Mucosa of rectum (tissue), 2 donors: ENCODE measurements around the gene CTNNBL1.

Experiments
- H3K27ac ChIP-seq, 2 donors: one replicate each; pipeline ENCODE4 v1.7.0; 2013; ENCODE audit warnings: inconsistent platforms in 2 of 2, low read depth in 2 of 2, low read length in 2 of 2
- H3K27me3 ChIP-seq, 2 donors: one replicate each; pipeline ENCODE4 v1.7.0; 2013; ENCODE audit warnings: low read length in 2 of 2; ENCODE audit not compliant: control insufficient read depth in 2 of 2, insufficient read depth in 2 of 2
- H3K36me3 ChIP-seq, 2 donors: one replicate each; pipeline ENCODE4 v1.7.0; 2013; ENCODE audit warnings: low read length in 2 of 2; ENCODE audit not compliant: control insufficient read depth in 2 of 2, insufficient read depth in 2 of 2
- H3K4me1 ChIP-seq, 2 donors: one replicate each; pipeline ENCODE4 v1.7.0; 2013; ENCODE audit warnings: low read length in 2 of 2, mild to moderate bottlenecking in 1 of 2; ENCODE audit not compliant: control insufficient read depth in 2 of 2, insufficient read depth in 2 of 2
- H3K4me3 ChIP-seq, 2 donors: one replicate each; pipeline ENCODE4 v1.7.0; 2013; ENCODE audit warnings: low read length in 2 of 2
- H3K9ac ChIP-seq, 2 donors: one replicate each; pipeline ENCODE4 v1.7.0; 2013; ENCODE audit warnings: low read length in 2 of 2, low read depth in 1 of 2, mild to moderate bottlenecking in 1 of 2
- H3K9me3 ChIP-seq, 2 donors: one replicate each; pipeline ENCODE4 v1.7.0; 2013; ENCODE audit warnings: low read length in 2 of 2; ENCODE audit not compliant: control insufficient read depth in 2 of 2
- donor health status: healthy.
- donor health status: Normal muscosa, but diverticular disease.

Gene CTNNBL1

DNA sequence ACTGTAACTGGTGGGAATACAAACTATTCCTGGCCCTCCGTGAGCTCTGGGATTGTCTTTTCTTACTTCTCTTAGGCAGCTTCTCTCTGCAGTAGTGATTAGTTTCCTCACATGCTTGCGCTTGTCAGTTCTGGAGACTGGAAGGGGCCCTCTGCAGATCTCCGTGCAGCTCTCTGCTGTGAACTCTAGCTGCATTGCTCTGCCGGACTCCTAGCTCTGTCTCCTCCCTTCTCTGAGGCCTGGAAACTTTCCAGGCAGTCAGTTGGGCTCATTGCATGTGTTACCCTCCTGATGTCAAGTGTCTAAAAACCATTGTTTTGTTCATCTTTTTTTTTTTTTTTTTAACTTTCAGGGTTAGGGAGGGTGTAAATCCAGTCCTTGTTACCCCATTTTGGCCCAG lies 102.3 kb downstream of the CTNNBL1 start:
- peaks cover 7 to 12% of the 10 kb centered on the region in 2 donors for H3K36me3 ChIP-seq

DNA sequence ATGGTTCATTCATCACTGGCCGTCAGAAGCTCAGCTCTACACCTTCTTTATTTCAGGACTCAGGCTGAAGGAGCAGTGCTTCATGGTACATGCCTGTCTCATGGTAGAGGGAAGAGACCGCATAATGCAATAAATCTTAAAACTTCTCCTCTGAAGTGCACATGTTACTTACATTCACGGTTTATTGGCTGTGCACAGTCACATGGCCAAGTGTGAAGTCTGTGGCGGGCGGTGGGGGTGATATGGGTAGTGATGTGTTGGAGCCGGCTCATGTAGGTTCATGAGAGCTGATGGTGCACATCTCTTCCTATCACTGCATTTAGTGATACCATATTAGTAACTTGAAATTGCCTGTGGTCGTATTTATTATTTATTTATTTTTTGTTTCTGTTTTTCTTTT lies 102.9 kb downstream of the CTNNBL1 start:
- Histone ChIP-seq H3K27ac (no peak overlapping the region), H3K4me1 (no peaks in the 10 kb centered on the region), H3K27me3 (no peaks in the 10 kb centered on the region), H3K36me3 (peaks cover 7 to 8% of the 10 kb centered on the region in 2 donors), H3K9me3 (no peaks in the 10 kb centered on the region), H3K9ac (no peak overlapping the region), H3K4me3 (no peak overlapping the region)

More for the DNA sequence above, 102.3 kb downstream of the CTNNBL1 start:
- Histone ChIP-seq H3K9me3 (no peaks in the 10 kb centered on the region), H3K4me3 (no peak overlapping the region), H3K27ac (no peak overlapping the region), H3K4me1 (no peaks in the 10 kb centered on the region), H3K27me3 (no peaks in the 10 kb centered on the region), H3K9ac (no peak overlapping the region)

DNA sequence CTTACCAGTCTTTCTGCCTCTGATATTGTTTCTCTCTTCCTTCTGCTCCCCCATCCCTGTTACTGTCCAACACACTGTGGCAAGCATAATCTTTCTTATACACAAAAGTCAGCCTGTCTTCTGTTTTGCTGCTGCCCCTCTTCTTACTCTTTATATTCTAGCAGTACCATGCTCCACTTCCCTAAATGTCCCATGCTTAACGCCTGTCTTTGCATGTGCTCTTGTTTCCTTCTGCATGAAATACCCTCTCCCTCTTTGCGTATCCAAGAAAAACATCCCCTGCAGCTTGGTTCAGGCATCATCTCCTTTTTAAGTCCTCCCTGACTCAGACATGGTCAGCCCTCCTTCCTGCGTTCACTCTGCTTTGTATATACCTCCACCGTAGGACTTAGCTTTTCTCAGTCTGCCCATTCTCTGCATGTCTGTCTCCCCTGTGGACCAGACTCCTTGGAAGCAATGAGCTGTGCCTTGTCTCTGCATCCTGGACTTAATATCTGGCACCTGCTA lies 103.9 kb downstream of the CTNNBL1 start:
- H3K27ac ChIP-seq = no peak overlapping the region
- H3K4me1 ChIP-seq = no peaks in the 10 kb centered on the region
- H3K36me3 ChIP-seq = peaks cover 8% of the 10 kb centered on the region in 2 donors
- H3K9ac ChIP-seq = no peak overlapping the region
- H3K9me3 ChIP-seq = no peaks in the 10 kb centered on the region
- no peaks in the 10 kb centered on the region for H3K27me3 ChIP-seq
- H3K4me3 ChIP-seq = no peak overlapping the region

DNA sequence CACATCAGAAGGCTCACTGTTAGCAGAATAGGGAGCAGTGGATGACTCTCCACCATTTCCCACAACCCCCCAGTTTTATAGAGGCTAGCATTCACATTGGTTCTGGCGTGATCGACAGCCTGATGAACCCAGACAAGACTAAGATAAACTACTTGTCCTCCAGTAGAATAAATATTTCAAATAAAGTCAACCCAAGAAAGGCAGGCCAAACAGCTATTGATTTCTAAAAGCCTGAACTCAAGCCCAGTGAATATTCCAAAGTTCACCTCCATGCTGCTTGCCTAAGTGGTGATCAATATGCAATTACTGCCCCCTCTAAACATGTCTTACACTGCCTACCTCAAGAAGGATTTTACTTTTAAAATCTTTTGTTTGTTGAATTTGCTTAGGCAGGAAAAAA lies 104.5 kb downstream of the CTNNBL1 start:
- Histone ChIP-seq H3K36me3 (peaks cover 12 to 13% of the 10 kb centered on the region in 2 donors), H3K4me3 (no peak overlapping the region), H3K27me3 (no peaks in the 10 kb centered on the region), H3K9ac (no peak overlapping the region), H3K9me3 (no peaks in the 10 kb centered on the region), H3K4me1 (no peaks in the 10 kb centered on the region), H3K27ac (no peak overlapping the region)

DNA sequence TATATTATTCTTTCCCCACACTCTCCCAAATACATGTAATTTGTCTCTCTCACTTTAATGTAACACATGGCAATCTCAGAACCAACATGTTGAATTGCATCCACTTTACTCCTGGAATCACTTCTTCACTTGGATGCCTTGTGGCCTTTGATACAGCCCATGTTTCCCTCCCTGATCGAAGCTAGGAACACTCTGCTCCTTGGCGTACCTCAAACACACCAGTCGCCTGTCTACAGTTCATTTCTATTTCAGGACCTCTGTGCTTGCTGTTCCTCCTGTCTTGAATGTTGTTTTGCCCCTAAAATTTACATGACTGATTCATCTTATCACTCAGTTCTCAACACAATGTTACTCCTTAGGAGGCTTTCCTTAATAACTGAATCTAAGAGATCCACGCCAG lies 106.8 kb downstream of the CTNNBL1 start:
- H3K9me3 ChIP-seq = no peaks in the 10 kb centered on the region
- H3K4me3 ChIP-seq = no peak overlapping the region
- H3K36me3 ChIP-seq = peaks cover 19 to 22% of the 10 kb centered on the region in 2 donors
- H3K27me3 ChIP-seq = no peaks in the 10 kb centered on the region
- no peak overlapping the region for H3K9ac ChIP-seq
- peaks cover 0 to 3% of the 10 kb centered on the region in 2 donors for H3K4me1 ChIP-seq
- no peak overlapping the region for H3K27ac ChIP-seq

DNA sequence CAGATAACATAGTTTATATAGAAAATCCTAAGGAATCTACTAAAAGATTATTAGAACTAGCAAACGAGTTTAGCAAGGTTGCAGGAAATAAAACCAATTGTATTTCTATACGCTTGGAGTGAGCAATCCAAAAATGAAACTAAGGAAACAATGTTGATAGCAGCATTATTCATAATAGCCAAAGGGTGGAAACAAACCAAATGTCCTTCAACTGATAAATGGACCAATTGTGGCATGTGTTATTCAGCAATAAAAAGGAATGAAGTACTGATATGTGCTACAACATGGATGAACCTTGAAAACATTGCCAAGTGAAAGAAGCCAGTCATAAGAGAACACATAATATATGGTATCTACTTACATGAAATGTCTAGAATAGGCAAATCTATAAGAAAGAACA lies 108.1 kb downstream of the CTNNBL1 start:
- H3K27me3 ChIP-seq = no peaks in the 10 kb centered on the region
- H3K9ac ChIP-seq = no peak overlapping the region
- no peak overlapping the region for H3K4me3 ChIP-seq
- no peak overlapping the region for H3K27ac ChIP-seq
- H3K36me3 ChIP-seq = peaks cover 22 to 29% of the 10 kb centered on the region in 2 donors
- H3K9me3 ChIP-seq = no peaks in the 10 kb centered on the region
- peaks cover 0 to 3% of the 10 kb centered on the region in 2 donors for H3K4me1 ChIP-seq

DNA sequence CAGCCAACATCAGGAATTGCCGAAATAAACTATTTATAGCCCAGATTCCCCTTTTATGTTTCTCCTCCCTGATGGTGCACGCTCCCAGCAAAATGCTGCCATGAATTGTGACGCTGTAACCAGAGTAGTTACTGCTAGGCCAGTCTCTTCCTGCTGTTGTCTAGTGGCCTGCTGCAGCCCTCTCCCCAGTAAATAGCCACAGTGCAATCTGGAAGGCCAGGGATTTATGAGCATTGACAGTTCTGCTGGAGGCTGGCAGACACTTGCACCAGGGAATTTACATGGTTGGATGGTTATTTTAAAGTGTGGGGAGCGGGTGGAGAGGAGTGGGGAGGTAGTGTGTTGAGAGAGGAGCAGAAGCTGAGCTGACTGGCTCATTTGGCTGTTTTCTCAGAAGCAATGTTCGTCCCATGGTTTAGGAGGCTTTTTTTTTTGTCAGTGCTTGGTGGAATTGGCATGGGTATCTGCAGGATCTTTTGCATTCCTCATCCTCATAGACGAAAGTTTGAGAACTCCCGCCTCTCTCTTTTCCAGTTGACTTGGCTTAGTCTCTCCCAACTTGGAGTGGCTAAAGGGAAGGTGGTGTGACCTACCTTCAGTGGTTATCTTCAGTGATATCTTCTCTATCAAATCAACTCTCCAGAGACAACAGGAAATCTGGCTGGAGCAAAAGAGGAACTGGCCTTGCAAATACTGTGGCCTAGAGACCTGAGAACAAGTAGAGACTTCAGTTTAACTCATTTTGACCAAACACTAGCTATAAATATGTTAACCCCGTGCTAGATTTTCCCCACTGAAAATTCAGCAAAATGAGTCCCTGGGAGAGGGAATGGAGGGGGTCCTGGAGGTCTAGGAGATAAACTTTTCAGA lies 109.8 kb downstream of the CTNNBL1 start:
- no peaks in the 10 kb centered on the region for H3K9me3 ChIP-seq
- no peak overlapping the region for H3K4me3 ChIP-seq
- no peaks in the 10 kb centered on the region for H3K27me3 ChIP-seq
- peak overlapping the region; percentile 64 to 65 for H3K27ac ChIP-seq
- peaks cover 0 to 3% of the 10 kb centered on the region in 2 donors for H3K4me1 ChIP-seq
- H3K9ac ChIP-seq = no peak overlapping the region
- peaks cover 22 to 33% of the 10 kb centered on the region in 2 donors for H3K36me3 ChIP-seq

DNA sequence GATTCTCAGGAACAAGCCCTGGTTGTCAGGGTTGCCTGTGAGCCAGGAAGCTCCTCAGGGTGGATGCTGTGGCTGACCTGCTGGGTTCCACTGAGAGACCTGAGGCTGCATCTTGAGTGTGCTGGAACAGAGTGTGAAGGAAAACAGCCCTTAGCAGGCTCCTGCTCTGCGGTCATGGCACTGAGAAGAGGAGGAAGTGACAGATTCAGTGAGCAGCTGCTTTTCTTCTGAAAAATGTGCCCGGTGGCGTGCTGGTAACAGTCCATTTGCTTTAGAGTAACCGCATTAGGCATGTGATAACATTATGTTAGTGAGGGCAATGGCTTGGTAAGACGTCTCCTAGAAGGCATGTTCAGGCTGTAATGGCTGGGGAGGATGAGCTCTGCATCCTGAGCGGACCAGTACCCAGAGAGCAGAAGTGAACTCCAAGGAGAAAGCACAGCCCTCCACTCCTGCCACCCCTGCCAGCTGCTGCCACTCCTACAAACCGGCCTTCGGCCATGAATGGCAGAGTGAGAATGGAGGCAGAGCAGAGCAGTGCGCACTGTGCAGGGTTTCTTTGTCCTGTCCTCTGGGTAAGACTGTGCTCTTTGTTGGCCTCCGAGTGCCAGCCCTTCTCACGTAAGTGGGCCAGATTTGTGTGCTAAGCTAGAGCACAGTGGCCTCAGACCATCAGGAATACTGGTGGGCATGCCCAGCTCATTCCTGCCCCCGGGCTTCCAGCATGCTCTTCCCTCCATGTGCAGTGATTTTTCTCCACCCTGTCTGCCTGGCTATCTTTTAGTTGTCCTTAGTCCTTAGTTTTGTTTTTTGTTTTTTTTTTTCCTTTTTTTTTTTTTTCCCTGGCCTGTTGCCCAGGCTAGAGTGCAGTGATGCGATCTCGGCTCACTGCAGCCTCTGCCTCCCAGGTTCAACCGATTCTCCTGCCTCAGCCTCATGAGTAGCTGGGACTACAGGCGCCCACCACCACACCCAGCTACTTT lies 111.0 kb downstream of the CTNNBL1 start:
- Histone ChIP-seq H3K4me3 (no peak overlapping the region), H3K27ac (peak overlapping the region; percentile 64 to 65), H3K36me3 (peaks cover 22 to 30% of the 10 kb centered on the region in 2 donors), H3K4me1 (peaks cover 0 to 3% of the 10 kb centered on the region in 2 donors), H3K27me3 (no peaks in the 10 kb centered on the region), H3K9me3 (no peaks in the 10 kb centered on the region), H3K9ac (no peak overlapping the region)

DNA sequence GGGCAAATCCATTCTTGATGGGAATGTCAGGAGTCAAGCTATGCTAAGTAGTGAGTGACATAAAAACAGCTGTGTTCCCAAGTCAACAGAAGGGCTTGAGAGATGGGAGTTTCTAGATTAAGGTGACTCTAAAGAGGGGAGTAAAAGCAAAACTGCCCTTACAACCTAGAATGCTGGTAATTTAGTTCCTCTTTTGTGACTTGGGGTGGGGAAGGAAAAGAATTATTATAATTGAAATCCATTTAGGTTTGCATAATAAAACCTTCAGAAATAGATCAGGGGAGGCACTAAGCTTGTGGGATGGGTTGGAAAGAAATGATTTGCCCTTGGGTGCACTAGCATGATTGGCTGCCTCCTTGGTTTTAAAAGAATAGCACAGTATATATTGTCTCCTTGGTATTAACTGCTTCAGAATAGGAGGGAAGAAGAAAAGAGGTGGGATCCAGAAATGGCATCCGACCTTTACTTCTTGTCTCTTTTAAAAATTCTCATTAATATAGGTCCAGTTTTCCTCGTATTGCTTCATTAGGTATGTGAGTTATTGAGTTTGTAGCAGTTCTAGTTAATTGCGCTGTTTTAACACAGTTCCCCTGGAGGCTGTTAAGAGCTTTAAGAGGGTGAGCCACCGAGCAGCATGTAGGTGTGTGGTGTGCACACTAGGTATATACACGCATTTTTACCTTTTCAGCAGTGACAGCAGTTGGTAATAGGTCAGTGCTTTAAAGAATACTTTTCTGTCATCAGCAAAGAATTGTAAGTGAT lies 113.8 kb downstream of the CTNNBL1 start:
- Histone ChIP-seq H3K9me3 (no peaks in the 10 kb centered on the region), H3K9ac (no peak overlapping the region), H3K36me3 (peaks cover 22 to 30% of the 10 kb centered on the region in 2 donors), H3K27ac (no peak overlapping the region), H3K27me3 (no peaks in the 10 kb centered on the region), H3K4me1 (peaks cover 0 to 3% of the 10 kb centered on the region in 2 donors), H3K4me3 (no peak overlapping the region)
